Mesothelial cell of epicardium (in vitro differentiated cells): ENCODE measurements around the gene DDX20. TPM values are rescaled to one million over a fixed set of nuclear protein-coding genes. Genes with fewer than 3 reads are reported as not detected.

Experiments
- DNase-seq, 2 experiments: peaks; one replicate each; pipeline ENCODE4 v3.0.0; 2021; ENCODE audit warnings: low spot score in 2 of 2; ENCODE audit not compliant: unreplicated experiment in 2 of 2
- H3K27ac Mint-ChIP-seq: 2 replicates; pipeline ENCODE4 v1.8.0; 2021; ENCODE audit warnings: mixed read lengths
- H3K27me3 Mint-ChIP-seq: 2 replicates; pipeline ENCODE4 v1.8.0; 2021; ENCODE audit warnings: low read depth, mixed read lengths
- H3K36me3 Mint-ChIP-seq: 2 replicates; pipeline ENCODE4 v1.8.0; 2021; ENCODE audit warnings: mixed read lengths
- H3K4me1 Mint-ChIP-seq: 2 replicates; pipeline ENCODE4 v1.8.0; 2021; ENCODE audit warnings: mixed read lengths
- H3K4me3 Mint-ChIP-seq: 2 replicates; pipeline ENCODE4 v1.8.0; 2021; ENCODE audit warnings: mild to moderate bottlenecking, moderate library complexity, mixed read lengths
- H3K9me3 Mint-ChIP-seq: 2 replicates; pipeline ENCODE4 v1.8.0; 2021; ENCODE audit warnings: mixed read lengths
- total RNA-seq: library from RNA; stranded (reverse); gene quantifications from 3 replicates; pipeline ENCODE4 v1.2.1, GENCODE V29; 2021
- TF ChIP-seq, protein P1 (sequence below): fragments of 200-600 bp; sonication (generic); IDR thresholded peaks from one replicate; pipeline ENCODE4 v1.5.0; 2021; ENCODE audit warnings: antibody characterized with exemption; ENCODE audit not compliant: unreplicated experiment

The DDX20 gene, protein sequence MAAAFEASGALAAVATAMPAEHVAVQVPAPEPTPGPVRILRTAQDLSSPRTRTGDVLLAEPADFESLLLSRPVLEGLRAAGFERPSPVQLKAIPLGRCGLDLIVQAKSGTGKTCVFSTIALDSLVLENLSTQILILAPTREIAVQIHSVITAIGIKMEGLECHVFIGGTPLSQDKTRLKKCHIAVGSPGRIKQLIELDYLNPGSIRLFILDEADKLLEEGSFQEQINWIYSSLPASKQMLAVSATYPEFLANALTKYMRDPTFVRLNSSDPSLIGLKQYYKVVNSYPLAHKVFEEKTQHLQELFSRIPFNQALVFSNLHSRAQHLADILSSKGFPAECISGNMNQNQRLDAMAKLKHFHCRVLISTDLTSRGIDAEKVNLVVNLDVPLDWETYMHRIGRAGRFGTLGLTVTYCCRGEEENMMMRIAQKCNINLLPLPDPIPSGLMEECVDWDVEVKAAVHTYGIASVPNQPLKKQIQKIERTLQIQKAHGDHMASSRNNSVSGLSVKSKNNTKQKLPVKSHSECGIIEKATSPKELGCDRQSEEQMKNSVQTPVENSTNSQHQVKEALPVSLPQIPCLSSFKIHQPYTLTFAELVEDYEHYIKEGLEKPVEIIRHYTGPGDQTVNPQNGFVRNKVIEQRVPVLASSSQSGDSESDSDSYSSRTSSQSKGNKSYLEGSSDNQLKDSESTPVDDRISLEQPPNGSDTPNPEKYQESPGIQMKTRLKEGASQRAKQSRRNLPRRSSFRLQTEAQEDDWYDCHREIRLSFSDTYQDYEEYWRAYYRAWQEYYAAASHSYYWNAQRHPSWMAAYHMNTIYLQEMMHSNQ
- total RNA-seq, result 13.7 to 16.5 TPM (median 14.2 TPM) in 3 replicates

DNA sequence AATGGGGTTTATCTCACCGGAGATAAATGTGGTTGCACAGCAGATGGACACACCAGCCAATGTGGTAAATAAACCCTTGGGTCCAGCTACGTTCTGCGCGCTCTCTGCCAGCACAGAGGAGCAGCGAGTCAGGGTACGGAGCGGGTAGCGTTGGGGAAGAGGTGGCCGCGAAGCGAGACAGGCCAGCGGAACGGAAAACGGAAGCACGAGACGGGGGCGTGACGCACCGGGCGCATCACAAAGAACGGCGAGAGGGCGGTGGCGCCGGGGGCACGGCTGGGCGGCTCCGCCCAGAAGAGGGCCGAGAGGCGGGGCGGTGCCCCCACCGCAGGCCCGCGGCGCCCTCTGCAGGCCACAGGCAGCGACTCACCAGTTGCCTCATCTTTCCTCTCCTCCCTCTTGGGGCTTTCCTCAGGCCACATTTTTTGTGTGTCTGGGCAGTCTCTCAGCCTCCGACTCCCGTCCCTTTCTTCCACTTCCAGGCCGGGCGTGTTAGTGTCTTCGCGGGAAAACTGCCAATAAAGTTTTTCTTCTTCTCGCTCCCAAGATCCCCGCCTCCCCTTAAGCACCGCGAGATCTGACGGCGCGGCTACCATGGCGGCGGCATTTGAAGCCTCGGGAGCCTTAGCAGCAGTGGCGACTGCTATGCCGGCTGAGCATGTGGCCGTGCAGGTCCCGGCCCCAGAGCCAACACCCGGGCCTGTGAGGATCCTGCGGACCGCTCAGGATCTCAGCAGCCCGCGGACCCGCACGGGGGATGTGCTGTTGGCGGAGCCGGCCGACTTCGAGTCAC, at the start of gene DDX20:
TSS of gene DDX20 (plus strand) at position 571 of the 793 bp plus-strand sequence. CDS start at position 595, 24 bp downstream.
- Mint-ChIP-seq H3K36me3 (peaks cover 13% of the 10 kb centered on the region), H3K9me3 (no peaks in the 10 kb centered on the region), H3K4me1 (peaks cover 19% of the 10 kb centered on the region), H3K27me3 (peaks cover 17% of the 10 kb centered on the region), H3K4me3 (peak within 1 kb of the TSS; percentile 94), H3K27ac (peak within 1 kb of the TSS; percentile 99)
- TF ChIP-seq, protein P1, sequence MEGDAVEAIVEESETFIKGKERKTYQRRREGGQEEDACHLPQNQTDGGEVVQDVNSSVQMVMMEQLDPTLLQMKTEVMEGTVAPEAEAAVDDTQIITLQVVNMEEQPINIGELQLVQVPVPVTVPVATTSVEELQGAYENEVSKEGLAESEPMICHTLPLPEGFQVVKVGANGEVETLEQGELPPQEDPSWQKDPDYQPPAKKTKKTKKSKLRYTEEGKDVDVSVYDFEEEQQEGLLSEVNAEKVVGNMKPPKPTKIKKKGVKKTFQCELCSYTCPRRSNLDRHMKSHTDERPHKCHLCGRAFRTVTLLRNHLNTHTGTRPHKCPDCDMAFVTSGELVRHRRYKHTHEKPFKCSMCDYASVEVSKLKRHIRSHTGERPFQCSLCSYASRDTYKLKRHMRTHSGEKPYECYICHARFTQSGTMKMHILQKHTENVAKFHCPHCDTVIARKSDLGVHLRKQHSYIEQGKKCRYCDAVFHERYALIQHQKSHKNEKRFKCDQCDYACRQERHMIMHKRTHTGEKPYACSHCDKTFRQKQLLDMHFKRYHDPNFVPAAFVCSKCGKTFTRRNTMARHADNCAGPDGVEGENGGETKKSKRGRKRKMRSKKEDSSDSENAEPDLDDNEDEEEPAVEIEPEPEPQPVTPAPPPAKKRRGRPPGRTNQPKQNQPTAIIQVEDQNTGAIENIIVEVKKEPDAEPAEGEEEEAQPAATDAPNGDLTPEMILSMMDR, result peak; percentile 81
- DNase-seq, result peak; percentile 82 to 95

- Mint-ChIP-seq H3K4me1 (no peaks in the 10 kb centered on the region), H3K27ac (no peak overlapping the region), H3K36me3 (peaks cover 19% of the 10 kb centered on the region), H3K4me3 (no peak overlapping the region), H3K9me3 (no peaks in the 10 kb centered on the region), H3K27me3 (no peaks in the 10 kb centered on the region)
- TF ChIP-seq, protein P1, result no peak
- DNase-seq, result no peak
Observed at GRCh38 chr1:111706921-111707320, 48.8 kb upstream of the DDX20 start.

DNA sequence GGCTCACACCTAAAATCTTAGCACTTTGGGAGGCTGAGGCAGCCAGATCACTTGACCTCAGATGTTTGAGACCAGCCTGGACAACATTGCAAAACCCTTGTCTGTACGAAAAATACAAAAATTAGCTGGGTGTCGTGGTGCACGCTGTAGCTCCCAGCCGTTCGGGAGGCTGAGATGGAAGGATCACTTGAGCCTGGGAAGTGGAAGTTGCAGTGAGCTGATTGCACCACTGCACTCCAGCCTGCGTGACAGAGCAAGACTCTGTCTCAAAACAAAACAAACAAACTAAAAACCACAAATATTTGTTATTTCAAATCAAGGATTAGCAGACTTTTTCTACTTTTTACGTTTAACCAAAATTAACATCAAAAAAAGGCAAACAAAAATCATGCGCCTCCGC, 47.8 kb upstream of the DDX20 start:
- H3K4me3 Mint-ChIP-seq, result no peak overlapping the region
- no peaks in the 10 kb centered on the region for H3K9me3 Mint-ChIP-seq
- H3K27ac Mint-ChIP-seq, result no peak overlapping the region
- peaks cover 16% of the 10 kb centered on the region for H3K36me3 Mint-ChIP-seq
- H3K27me3 Mint-ChIP-seq, result no peaks in the 10 kb centered on the region
- H3K4me1 Mint-ChIP-seq, result no peaks in the 10 kb centered on the region
- TF ChIP-seq, protein P1, result no peak
- DNase-seq, result no peak

- H3K36me3 Mint-ChIP-seq, result peaks cover 10% of the 10 kb centered on the region
- H3K4me1 Mint-ChIP-seq, result no peaks in the 10 kb centered on the region
- no peak for DNase-seq
- H3K9me3 Mint-ChIP-seq, result no peaks in the 10 kb centered on the region
- TF ChIP-seq, protein P1, result no peak
- H3K27ac Mint-ChIP-seq, result no peak overlapping the region
- H3K4me3 Mint-ChIP-seq, result no peak overlapping the region
- no peaks in the 10 kb centered on the region for H3K27me3 Mint-ChIP-seq
Observed at GRCh38 chr1:111709986-111710385, 45.7 kb upstream of the DDX20 start.

DNA sequence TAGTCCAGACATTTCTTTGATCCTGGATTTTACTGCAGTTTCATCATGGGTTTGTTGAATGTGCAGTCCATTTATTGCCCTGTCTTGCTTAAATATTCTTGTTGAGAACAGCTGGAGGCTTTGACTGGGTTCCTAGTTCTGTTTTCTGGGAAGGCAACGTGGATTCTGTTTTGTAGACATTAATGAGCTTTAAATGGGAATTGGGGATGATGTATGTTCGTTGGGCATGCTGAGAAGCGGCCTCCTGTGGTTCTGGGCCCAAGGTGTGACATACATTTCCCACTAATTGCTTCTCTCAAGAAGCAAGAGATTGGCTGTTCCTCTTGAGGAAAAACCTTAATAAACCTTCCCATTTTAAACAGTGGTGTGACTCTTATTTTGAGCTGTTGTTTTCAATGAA, 39.4 kb upstream of the DDX20 start:
- H3K9me3 Mint-ChIP-seq, result no peaks in the 10 kb centered on the region
- TF ChIP-seq, protein P1, result no peak
- no peak overlapping the region for H3K4me3 Mint-ChIP-seq
- peaks cover 4% of the 10 kb centered on the region for H3K36me3 Mint-ChIP-seq
- H3K27me3 Mint-ChIP-seq, result peaks cover 4% of the 10 kb centered on the region
- no peaks in the 10 kb centered on the region for H3K4me1 Mint-ChIP-seq
- DNase-seq, result no peak
- no peak overlapping the region for H3K27ac Mint-ChIP-seq
